ENCODE measurements around the gene RPS16.

The RPS16 gene

DNA sequence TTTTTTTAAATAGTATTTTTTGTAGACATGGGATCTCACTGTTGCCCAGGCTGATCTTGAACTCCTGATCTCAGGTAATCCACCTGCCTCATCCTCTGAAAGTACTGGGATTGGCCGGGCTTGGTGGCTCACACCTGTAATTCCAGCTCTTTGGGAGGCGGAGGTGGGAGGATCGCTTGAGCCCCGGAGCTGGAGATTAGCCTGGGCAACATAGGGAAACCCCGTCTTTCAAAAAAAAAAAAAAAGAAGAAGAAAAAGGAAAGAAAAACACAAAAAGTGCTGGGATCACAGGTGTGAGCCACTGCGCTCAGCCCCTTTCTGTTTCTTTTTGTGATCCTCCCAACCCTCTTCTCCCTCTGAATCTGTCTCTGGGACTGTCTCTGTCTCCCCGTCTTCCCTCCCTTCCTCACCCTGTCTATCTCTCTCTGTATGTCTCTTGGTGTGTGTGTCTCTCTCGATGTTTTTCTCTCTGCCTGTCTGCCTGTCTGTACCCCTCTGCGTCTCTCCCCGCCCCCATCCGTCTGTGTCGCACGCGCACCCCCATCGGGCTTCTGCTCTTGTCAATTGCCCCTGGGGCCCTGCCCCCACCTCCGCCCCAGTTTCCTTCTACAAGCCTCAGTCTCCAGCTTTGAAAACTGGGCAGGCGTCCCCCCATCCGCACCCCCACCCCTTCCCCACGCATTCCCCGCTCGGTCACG lies 29.6 kb downstream of the RPS16 start:
- DNase-seq = peak; percentile 93

- no peak for DNase-seq
These were observed 30.3 kb downstream of the RPS16 start for GRCh38 chr19:39405261-39405957.

- DNase-seq = peak; percentile 98
These were observed 32.1 kb downstream of the RPS16 start for GRCh38 chr19:39403331-39404312.

DNA sequence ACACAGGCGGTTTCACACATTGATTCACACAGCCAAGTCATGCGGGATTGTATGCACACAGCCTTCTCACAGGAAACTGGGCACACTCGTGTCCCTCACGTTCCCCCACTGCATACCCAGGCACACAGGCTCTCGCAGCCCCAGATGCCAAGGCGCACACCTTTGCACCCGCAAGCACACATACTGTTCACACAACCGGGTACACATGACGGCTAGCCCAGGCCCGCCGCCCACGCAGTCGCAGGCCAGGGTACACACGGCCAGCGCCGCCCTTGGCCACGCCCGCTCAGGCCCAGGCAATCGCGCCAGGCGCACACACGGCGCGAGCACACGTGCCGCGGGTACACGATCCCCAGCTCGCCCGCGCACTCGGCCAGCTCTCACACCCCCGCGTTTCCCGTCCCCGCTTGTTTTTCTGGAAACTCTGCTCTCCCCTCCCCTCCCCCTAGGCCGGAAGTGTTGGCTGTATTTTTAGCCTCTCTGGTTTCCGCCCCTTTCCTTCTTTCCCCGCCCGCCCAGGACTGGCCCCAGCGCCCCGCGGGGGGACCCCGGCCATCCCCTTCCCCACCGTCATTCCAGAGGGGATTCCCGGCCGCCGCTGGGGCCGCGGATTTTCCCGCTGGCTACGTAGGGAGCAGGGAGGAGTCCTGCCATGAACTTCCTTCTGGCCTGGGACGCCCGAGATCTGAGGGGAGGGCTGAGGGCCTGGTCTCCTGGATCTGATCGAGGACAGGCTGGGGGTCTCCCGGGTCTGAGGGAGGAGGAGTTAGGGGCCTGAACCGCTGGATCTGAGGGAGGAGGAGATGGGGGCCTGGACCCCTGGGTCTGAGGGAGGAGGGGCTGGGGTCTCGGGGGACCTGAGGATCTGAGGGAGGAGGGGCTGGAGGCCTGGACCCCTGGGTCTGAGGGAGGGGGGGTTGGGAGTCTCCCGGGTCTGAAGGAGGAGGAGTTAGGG lies 33.1 kb downstream of the RPS16 start:
- DNase-seq = peak; percentile 84

GRCh38 chr19:39401549-39402345 lies 34.0 kb downstream of the RPS16 start:
- peak; percentile 86 for DNase-seq

- no peak for DNase-seq
These were observed 34.6 kb downstream of the RPS16 start for GRCh38 chr19:39401070-39401548.

GRCh38 chr19:39400061-39400460 lies 35.7 kb downstream of the RPS16 start:
- no peak for DNase-seq

GRCh38 chr19:39399668-39400050 lies 36.1 kb downstream of the RPS16 start:
- no peak for DNase-seq

DNA sequence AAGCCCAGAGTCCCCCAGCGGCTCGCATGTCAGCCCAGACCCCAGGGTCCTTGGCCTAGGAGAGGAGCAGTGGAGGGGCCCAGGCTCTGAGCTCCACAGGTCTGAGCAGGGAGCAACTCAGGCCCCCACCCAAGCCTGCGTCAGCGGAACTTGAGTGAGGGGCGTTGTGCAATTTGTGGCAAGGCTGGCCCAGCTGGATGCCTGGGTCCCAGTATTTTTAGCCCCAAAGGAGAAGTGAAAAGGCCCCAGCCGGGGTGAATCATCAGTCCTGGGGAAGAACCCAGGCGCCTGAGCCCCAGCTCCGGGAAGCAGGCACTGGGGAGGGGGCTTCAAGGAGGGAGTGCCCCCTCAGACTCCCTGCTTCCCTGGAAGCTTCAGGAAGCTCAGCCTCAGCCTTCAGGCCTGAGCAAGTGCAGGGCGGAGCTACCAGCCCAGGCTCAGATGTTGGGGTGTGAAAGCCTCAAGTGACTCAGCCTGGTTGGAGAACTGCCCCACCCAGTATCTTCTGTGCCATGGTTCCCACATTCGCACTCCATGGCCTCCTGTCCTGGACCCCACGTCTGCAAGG lies 37.4 kb downstream of the RPS16 start:
- peak; percentile 51 for DNase-seq

DNA sequence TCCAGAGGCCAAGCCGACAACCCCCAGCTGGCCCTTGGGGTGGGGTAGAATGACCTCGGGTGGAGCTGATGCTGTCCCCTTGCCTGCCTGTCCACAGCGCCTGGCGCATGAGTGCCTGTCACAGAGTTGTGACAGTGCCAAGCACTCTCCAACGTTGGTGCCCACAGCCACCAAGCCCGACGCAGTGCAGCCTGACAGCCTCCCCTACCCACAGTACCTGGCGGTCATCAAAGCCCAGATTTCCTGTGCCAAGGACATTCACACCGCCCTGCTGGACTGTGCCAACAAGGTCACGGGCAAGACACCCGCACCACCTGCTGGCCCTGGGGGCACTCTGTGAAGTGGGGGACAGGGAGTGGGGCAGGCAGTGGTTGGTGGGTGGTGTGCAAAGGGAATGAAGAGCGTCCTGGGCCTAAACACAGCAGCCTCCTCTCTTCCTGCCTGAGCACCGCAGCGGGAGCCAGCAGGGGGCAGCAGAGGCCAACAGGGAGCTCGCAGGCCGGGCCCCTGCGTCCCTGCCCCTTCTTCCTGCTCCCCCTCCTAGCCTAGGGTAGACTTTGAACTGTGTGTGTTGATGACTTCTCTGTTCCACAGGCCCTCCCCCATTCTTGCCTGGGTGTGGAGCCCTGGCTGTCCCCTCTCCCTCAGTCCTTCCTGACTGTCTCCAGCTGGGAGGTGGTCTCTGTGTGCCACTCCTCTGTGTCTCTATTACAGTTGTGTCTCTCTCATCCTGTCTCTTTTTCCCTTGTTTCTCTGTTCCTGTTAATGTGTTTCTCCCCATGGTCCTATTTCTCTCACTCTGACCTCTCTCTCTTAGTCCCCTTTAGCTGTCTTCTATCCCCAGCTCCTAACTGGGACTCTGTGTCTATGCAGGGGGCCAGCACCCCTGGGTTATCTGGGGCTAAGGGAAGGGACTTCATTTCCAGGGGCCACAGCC lies 38.1 kb downstream of the RPS16 start:
- DNase-seq = peak; percentile 97

DNA sequence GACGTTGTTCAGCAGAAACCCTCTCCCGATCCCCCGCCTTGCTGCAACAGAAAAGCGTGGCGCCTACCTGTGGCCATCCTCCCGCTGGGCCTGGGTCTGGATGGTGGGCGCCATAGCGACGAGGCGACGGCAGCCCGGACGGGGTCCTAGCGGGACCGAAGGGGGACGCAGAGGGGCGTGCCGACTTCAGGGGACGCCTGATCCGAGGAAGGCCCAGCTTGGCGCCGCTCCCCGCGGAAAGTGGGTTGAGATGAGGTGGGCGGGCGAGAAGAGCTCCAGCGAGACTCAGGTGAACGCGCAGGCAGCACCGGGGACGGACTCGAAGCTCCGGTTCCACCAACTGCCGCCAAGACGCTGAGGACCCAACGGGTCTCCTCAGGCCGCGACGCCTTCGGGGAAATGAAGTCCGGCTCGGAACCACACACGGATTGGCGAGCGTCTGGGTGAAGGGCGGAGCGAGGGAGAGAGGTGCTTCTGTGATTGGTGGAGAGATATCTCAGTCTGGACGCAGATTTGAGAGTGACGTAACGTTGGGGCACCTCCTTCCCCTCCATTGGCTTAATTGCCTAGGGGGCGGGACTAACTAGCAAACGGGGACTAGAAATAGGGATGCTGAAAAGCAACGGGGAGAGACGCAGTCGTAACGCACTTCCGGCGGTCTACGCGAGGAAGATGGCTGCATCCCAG lies 44.9 kb downstream of the RPS16 start, which contains the start of the genes MED29 and PAF1:
Gene MED29, plus strand, starts transcription at position 628 of the 687 bp plus-strand sequence. Its CDS starts 45 bp downstream, at position 673.
Gene PAF1, minus strand, starts transcription at position 356 of the 687 bp plus-strand sequence. Its CDS starts 242 bp downstream, at position 114.
- DNase-seq = peak; percentile 94

- peak; percentile 82 for DNase-seq
These were observed 45.3 kb downstream of the RPS16 start for GRCh38 chr19:39390451-39390750.

DNA sequence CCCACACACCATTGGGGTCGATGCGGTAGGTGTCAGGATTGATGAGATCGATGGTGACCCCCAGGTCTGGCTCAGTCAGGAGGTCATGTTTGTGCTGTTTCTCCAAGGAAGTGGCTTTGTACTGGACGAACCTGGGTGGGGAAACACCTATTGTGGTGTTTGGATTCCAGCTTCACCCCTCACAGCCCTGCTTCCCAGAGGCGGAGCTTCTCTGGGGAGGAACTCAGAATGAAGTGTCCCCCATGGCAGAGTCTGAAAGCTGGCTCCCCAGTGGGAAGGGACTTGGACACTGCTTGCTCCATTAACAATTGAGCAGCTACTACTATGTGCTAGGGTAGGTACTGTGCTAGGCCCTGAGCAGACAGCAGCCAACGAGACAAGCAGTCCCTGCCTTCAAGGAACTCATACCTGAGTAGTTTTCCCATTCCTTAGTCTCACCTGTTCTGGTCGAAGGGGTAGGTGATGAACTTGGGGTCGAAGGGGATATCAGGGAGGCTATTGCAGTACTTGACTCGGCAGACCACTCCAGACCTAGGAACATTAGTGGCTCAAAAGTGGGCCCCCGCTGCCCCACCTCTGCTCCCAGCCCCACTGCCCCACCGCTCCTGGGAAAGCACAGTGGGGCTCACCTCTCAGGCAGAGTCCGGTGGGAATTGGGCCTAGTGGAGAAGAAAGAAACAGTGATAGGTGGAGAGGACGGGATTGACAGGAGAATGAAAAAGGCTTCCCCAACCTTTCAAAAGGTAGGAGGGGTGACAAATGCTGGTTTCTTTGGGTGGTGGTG lies 45.9 kb downstream of the RPS16 start:
- DNase-seq = no peak

DNA sequence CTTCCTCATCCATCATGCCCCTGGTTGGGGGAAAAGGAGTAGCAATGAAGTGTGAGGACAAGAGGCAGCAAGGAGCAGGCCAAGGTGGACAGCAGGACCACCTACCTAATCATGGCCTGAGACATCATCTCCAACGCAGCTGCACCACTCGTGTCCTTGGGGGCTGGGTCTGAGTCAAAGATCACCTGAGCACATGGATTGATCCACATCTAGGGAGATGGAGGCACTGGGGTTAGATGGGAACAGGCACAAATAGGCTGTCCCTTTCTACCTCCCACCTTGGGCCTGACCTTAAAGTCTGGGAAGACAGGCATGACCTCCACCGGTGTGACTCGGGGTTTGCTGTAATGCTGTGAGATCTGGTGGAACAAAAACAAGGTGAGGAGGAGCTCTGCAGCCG lies 47.1 kb downstream of the RPS16 start:
- no peak for DNase-seq

DNA sequence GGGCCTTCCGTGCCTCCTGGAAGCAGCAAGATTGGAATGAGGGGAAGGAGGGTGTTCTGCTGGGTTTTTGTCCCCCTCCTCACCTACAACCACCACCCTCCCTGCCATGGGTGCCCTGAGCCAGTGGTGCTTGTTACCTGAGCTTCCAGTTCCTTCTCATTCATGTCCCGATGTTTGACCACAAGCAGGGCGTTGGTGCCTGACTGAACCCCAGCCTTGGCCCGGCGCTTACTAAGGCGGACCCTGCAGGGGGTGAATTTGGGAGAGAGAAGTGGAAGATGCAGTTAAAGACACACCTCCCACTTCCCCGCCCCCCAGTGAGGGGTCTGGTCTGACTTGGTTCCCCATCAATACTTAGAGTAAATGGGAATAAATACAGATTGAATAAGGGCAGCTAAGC lies 49.2 kb downstream of the RPS16 start:
- DNase-seq = no peak

DNA sequence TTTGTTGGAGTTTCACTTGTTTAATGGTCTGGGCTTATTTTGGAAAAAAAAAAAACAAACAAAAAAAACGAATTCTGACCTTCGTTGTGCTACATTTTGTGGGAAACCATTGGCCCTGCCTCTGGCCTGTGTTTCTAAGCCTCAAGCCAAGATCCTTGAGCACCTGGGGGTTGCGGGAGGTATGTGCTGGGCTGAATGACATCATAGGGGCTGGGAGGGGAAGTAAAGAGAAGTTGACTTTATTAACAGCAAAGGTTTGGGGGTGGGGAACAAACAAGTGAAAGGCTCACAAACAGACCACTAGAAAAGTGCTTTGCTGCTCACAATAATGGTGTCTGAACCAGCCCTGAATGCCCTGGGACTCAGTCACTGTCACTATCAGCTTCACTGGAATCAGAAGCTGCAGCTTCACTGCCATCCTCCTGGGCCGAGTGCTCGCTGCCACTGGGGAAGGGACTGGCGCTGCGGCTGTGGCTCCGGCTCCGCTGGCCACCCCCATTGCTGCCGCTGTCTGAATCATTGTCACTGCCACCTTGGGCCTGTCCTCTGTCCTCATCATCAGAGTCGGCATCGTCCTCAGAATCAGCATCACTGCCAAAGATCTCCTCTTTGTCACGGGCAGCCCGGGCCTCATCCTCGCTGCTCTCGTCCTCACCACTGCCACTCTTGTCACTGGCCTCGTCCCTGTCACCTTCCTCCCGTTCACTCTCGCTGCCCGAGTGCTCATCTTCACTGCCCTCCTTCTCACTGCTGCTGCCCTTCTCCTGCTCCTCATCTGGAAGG lies 49.9 kb downstream of the RPS16 start:
- no peak for DNase-seq
